Measurements from ENCODE around the gene GORAB.

Gene GORAB

DNA sequence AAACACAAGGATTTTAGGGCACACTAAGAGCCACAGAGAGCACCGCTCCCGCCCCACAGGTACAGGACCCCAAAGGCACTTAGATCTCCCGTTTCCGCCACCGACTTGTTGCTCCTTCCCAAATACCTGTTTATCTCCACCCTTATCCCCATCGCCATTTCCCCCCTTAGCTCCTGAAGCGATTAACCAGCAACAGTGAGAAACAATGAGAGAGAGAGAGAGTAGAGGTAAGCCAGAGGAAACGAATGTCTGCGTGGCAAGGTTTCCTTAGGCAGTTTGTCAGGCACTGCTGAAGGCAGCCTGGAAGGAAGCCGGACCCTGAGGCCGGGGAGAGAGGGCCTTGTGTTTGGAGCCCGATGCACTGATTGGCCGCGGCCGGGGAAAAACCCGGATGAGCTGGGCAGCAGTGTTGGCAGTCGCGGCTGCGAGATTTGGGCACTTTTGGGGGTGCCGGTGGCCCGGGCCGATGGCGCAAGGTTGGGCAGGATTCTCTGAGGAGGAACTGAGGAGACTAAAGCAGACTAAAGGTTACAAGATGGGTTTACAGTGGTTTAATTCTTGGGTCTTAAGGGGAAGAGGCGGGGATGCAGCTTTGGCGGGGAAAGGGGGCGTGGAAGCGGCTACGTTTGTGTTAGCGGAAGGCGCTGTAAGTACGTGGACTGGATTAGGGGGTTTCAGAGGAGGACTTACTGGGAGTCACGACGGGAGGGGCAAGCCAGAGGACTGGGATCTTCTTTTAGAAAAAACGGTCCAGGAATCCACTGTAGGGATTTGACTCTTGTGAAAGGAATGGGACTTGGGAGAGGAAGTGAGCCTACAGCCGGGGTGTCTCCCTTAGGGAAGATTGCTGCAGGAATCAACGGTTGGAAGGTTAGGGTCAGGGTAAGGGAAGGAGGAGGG, at the start of gene GORAB:
Gene GORAB (plus strand): TSS at position 409 of the 900 bp plus-strand sequence. CDS start 58 bp downstream, at position 467.
- peak; percentile 71 to 87 (median 76) for DNase-seq

GRCh38 chr1:170483051-170483450, 48.9 kb upstream of the GORAB start:
- no peak for DNase-seq

GRCh38 chr1:170487503-170487902, 44.5 kb upstream of the GORAB start:
- DNase-seq: no peak

GRCh38 chr1:170491291-170491690, 40.7 kb upstream of the GORAB start:
- DNase-seq: no peak

DNA sequence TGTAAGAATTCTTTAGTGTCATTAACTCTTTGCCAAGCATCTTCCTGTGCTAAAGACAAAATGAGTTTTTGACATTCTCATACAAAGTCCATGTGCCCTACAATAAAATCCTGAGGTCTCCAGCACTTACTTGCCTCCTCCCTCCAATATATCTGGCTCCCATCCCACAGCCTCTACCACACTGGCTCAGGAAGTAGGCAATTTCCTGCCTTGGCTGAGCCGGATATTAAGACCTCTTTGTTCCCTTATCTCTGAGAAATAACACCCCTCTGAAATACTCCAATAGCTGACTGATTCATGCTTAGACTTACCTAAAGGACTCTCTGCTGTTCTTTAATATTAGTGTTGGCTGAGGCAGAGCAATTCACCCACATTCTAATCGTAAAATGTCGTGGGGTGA, 37.6 kb upstream of the GORAB start:
- no peak for DNase-seq

DNA sequence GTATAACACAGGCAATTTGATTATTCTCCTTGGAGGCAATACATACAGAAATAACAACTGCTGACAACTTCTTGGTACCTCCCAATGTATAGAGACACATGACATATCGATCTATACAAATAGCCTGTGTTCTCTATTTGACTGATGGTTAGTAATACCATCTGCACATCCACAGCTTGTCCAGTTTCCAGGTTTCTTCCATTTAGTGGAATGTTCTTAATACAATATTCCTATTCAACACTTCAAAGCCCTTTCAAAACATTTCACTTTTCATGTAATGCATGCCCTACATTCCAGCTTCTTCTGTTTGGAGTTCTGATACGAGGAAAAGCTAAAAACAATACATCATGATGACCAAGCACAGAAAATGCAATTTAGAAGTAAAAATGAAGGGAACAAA, 37.0 kb upstream of the GORAB start:
- DNase-seq: no peak

- no peak for DNase-seq
Observed at GRCh38 chr1:170498876-170499275, 33.1 kb upstream of the GORAB start.

DNA sequence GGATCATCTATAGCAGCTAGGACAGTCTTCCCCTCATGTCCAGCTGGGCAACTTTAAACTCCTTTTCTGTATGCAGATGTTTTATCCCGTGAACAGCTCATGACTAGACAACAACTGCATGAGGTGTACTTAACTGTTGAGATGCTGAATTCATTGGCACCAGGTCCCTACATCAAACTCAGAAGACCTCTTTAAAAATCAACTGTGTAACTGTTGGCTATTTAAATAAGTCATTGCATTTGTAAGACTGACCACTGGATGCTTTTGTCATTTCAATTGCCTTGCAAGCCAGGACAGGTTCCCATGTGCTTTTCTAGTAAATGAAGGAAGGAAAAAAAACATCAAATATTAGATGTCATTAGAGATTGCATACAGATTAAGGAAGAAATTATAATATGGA, 28.3 kb upstream of the GORAB start:
- DNase-seq: no peak

GRCh38 chr1:170510163-170510562, 21.8 kb upstream of the GORAB start:
- DNase-seq: no peak

DNA sequence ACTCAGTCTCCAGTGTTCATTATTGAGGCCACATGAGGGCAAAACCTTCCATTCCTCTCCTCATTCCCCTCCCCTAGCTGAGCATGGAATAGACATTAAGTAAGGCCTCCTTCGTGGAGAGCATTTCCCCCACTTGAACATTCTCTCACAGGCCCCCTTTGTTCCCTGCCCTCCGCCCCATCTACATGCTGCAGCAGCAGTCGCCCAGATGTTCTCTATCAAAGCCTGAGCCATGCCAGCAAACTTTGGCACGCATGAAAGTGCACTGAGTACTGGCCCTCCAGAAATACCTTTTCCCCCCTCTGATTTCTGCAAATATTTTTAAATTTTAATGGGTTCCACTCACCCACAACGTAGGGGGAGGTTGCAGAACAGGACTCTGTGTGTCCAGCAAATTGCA, 20.9 kb upstream of the GORAB start:
- DNase-seq: no peak

- DNase-seq: no peak
Observed at GRCh38 chr1:170513138-170513537, 18.8 kb upstream of the GORAB start.

DNA sequence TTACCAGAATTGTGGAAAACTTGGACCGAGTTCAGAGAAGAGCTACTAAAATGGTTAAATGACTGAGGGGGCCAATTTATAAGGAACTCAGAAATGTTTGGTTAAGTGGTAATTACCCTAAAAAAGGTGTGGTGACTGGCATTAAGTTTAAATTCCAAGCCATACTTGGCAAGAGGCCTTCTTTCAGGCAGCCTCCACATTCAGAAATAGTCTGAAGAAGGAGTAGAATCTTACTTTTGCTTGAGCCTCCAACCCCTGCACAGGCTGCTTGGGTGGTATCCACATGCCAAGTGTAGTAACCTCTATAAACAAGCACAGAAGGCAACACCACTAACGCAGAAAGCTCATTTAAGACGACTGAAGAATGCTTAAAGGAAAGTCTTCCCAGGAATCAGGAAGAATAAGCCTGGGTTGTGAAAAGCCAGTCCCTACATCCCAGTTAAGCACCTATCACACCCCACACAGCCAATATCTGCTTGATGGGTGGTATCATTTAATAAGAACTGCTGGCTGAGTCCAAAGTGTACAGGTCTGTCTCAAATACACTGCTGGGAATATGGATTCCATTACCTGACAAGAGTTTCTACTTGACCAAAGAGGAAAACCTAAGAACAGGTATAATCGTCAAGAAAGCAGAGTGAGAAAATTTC, 13.7 kb upstream of the GORAB start:
- no peak for DNase-seq

GRCh38 chr1:170518965-170519364, 13.0 kb upstream of the GORAB start:
- DNase-seq: no peak

DNA sequence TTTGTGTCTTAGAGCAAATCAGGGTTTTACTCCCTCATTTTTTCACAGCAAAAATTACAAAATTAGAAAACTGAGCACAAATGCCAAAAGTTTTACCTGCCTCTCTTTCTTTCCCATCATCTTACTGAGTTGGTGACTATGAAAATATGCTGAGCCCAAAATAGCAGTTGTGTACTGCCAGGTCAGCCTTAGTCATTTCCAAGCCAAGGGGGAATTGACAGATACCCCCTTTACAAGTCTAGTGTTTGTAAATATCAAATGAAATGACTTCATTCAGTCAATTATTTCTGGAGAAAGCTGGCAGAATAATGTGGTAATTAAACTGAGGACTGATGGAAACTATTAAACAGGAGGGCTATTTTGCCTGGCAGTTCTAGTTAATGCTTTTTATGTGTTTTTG, 11.4 kb upstream of the GORAB start:
- no peak for DNase-seq

DNA sequence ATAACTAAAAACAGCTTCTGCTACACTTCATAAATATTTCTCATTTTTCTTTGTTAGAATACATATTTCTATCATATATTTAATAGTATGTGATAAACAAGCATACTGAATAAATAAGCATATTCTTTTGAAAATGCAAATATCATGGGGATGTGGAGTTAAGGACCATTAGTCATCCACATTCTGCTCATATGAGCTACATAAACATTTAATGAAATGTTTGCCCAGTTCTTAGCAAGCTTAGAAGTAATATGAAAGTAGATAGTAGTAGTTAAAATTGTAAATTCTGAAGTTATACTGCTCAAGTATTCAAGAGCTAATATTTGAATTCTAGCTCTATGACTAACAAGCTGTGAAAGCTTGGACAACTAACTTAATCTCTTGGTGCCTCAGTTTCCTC, 10.1 kb upstream of the GORAB start:
- no peak for DNase-seq

- no peak for DNase-seq
Observed at GRCh38 chr1:170530972-170531757, 801 bp upstream of the GORAB start.

DNA sequence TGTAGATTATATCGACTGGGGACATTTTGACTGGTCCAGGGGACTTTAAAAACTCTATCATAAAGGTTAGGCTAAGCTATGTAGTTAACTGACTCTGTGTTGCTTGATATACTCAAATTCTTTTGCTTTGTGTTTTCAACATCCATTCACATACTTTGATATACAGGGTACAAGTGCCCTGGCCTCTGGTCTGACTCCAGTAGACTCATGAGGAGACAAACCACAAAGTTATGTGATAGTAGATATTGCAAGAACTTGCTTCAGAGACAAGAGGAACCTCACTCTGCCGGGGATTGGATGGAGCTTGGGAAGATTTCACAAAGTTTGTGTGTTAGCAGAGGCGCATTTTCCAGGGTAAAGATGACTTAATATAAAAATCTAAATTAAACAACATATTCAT, 1.3 kb downstream of the GORAB start:
- no peak for DNase-seq

GRCh38 chr1:170534626-170535147, 2.7 kb downstream of the GORAB start:
- no peak for DNase-seq

- DNase-seq: no peak
Observed at GRCh38 chr1:170535418-170535817, 3.5 kb downstream of the GORAB start.

DNA sequence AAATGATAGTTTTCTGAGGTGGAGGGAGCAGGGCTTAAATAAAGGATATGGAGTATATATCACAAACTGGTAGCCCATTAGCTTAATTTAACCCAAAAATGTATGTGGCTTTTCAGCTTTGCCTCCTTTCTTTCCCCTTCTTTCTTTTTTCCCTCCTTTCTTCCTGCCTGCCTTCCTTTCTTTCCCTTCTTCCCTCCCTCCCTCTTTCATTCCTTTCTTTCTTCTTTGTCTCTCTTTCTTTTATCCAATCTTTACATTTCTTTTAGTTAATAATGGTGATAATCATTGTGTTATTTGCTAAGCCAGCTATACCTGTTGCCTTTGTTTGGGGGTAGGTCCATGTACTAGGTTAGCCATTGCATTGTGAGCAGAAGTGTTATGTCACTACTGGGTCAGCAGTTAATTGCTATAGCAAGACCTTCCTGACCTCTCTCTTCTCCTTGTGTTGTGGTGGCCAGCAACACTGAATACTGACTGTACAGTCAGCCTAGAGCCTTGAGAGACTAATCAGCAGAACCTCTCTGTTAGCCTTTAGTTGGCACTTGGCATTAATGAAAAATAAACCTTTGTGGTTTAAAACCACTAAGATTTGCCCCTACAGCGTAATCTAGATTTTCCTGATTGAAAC, 5.1 kb downstream of the GORAB start:
- DNase-seq: no peak

- DNase-seq: no peak
Observed at GRCh38 chr1:170537798-170538503, 6.0 kb downstream of the GORAB start.

DNA sequence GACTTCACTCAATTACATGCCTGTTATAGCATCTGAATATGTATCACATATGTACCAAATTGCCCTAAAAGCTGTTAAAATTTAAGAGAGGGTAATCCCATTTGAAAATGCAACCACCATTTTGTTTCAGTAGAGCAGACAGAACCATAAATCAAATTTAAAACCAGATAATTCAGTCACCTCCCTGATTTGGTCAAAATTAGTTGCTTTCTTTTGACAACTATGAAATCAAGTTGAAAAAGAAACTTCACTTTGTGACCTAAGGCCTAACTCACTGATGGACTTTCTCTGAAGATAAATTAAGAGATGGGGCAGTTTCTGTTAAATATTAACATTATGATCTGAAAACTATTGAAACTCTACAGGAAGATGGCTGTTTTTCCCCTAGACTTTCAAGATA, 6.7 kb downstream of the GORAB start:
- no peak for DNase-seq

Data from stimulated activated naive CD4-positive, alpha-beta T cell (primary cell).